Myocyte (in vitro differentiated cells): Measurements from ENCODE around the gene GPR158. TPM values are rescaled to one million over a fixed set of nuclear protein-coding genes. Genes with fewer than 3 reads are reported as not detected.

Source experiments
- DNase-seq: peaks from one replicate; pipeline ENCODE4 v3.0.0-alpha.2; 2012; ENCODE audit warnings: low read depth
- total RNA-seq: library from RNA; depleted of rRNA; stranded (reverse); fragments of >200 nt; gene quantifications from 2 replicates; pipeline ENCODE4 v1.2.3, GENCODE V29; 2014

Gene GPR158
- total RNA-seq, 1 donor from 2014 or later, result 1.8 TPM

DNA sequence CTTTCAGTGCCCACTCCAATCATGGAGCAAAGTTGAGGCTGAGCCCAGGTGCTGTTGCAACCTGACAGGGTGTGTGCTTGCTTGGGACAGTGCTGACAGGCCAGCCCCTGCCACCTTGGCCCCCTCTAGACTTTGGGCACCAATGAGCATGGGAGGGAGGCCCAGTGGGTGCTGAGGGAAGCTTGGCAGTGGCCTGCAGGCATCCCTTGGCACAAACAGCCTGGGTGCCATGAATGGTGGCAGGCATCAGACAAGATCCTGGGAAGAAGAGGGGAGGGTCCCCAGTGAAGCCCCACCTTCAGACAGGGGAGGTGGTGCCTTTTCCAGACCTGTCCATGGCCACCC is 214.0 kb downstream of the GPR158 start:
- no peak for DNase-seq

DNA sequence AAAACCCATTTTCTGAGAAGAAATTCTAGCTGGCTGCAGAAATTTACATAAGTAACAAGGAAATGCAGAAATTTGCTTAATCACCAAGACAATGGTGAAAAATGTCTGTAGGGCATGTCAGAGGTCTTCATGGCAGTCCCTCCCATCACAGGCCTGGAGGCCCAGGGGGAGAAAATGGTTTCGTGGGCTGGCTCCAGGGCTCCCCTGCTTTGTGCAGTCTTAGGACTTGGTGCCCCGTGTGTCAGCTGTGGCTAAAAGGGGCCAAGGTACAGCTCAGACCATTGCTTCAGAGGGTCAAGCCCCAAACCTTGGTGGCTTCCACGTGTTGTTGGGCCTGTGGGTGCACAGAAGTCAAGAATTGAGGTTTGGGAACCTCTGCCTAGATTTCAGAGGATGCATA is 215.9 kb downstream of the GPR158 start:
- DNase-seq, result no peak

DNA sequence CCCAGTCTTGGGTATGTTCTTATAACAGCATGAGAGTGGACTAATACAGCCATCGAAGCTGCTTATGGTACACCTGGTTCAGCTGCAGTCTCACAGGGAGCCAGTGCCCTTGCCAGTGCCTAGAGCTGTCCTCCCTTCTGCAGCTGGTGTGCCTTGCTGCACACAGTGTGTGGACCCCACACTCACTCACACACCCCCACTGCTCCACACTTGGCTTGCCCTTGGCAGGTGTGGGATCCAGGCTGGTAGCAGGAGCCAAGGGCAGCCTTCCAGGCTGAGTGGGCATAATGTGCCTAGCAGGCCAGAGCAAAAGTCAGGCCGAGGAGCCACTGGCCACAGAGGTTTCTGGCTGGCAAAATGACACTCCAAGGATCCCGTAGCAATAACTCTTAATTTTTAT is 217.3 kb downstream of the GPR158 start:
- no peak for DNase-seq

DNA sequence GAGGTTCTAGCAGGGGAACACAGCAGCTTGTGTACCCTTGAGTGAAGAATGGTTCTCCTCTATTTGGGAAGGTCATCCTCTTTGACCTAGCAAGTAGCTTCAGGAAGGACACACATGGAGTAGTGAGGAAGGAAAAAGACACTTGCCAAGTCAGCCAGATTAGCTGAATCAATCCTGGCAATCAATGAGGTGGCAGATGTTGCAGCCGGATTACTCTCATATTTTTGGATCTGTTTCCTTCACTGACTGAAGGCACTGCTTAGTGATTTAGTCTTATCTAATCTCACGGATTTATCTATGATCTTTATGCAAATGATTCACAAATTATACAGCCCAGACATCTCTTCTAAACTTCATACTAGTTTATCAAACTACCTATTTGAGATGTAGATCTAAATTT is 218.8 kb downstream of the GPR158 start:
- no peak for DNase-seq

DNA sequence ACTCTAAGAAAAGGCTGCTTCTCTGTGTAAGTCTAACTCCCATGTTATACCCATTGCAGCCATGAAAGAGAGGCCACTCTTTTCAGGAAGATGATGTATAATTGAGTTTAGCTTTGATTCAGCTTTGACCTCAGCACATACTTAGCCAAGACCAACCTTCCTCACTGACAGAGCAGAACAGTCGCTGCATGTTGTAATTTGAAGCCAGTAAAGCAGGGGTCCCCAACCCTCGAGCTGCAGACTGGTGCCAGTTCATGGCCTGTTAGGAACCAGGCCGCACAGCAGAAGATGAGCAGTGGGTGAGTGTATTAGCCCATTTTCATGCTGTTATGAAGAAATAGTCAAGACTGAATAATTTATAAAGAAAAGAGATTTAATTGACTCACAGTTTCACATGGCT is 223.9 kb downstream of the GPR158 start:
- DNase-seq, result no peak

DNA sequence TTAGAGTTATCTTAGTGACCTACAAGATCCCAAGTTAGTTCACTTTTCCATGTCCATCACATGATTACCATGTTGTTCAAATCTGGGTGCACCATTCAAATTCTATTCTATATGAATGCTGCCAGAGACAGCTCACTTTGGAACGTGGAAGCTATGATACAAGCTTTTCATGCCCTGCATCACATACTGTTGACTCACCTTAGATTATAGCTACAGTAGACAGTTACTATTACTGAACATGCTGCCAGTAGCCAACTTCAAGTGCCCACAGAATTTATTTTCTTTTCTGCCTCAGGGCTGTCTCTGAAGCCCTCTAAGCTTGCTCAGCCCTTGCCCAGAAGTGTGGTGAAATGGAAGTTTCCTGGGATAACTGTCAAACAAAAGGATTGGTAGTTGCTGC is 231.1 kb downstream of the GPR158 start:
- no peak for DNase-seq

DNA sequence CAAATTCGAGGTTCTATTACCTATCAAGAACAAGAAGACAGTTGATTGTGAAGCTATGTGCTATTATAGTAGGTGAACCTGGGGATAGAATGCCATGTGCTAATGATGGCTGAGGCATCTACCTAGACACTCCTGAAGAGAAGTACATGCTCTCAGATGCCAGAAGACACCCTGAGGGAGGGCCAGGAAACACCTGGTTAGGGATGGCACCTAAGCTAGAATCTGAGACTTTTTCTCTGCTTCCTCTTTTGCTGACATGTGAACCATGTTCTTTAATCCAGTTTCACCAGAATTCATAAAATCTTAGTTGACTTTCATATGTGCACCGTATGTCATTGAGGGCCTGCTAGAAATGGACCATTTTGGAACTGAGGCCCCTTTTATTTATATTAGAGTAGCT is 242.8 kb downstream of the GPR158 start:
- no peak for DNase-seq

DNA sequence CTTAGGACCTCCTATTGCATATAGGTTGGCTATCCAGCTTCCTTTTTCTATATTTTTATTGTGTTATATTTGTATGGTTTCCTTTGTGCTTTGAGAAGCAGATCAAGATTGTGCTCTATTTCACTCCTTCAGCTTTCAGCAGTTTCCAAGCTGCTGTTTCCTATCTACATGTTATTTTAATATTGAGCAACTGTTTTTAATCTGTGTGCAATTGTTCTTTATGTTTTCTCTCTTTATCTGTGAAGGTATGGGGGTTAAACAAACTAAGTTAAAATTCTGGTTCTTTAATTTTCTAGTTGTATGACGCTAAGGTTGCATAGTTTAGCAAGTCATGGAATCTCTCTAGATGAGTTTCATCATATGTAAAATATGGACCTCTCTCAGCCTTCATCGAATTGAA is 251.0 kb downstream of the GPR158 start:
- DNase-seq, result no peak

DNA sequence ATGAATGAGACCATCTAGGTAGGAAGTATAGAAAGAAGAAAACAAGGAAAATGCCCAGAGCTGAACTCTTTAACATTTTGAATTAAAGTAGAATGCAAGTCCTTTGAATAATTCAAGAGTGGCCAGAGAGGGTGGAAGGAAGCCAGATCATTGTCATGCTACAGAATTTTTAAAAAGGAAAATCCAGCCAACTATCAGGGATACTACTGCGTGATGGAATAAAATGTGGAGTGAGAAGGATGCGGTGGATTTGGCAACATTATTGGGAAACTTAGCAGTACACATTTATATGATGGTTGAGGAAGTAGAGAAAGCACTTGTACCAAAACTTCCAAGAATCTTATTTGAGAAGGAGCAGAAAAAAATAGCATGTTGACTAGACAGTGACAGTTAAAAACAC is 261.6 kb downstream of the GPR158 start:
- DNase-seq, result no peak

DNA sequence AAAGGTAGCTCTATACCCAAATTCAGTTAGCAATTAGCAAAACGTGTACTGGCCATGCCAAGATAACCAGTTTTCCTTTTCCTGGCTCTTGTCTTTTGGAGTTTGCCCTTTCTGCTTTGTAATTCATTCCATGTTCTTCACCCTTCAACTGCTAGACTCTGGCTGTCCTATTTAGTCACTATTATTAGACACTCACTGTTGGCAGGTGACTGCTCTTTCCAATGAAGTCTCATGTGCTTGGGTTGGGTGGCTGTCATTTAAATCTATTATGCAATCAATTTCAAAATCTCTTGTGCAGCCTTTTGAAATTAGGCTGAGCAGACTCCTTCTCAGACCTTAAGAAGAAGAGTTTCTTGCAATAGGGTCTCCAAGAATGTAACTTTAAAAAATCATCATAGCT is 266.5 kb downstream of the GPR158 start:
- no peak for DNase-seq

DNA sequence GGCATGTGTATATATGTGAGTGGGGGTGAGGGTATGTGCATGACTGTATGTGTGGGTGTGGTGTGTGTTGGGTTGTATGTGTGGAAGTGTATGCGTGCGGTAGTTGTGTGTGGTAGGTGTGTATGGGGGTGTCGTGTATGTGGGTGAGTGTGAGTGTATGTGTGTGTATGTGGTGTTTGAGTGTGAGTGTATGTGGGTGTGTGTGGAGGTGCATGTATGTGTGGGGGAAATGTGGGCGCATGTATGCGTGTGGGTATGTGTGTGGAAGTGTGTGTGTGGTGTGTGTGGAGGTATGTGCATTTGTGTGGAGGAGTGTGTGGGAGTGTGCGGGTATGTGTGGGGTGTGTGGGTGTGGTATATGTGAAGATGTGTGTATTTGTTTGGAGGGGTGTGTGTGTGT is 269.5 kb downstream of the GPR158 start:
- DNase-seq, result no peak

DNA sequence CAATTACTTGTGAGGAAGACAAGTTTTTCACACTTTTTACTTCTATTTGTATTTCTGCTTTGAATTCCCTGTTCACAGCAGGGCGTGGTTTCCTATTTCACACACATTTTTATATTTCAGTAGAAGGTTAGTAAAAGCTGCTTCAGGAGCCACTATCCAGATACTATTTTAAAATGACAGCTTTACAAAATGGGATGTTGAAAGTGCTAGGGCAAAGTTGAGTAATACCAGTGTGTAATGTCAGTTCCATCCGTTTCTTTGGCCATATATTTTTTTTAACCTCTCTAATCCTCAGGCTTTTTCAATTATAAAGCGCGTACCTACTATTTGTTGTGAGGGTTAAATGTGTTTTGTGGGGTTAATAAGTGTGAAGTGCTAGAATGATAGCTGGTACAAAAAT is 276.6 kb downstream of the GPR158 start:
- no peak for DNase-seq

DNA sequence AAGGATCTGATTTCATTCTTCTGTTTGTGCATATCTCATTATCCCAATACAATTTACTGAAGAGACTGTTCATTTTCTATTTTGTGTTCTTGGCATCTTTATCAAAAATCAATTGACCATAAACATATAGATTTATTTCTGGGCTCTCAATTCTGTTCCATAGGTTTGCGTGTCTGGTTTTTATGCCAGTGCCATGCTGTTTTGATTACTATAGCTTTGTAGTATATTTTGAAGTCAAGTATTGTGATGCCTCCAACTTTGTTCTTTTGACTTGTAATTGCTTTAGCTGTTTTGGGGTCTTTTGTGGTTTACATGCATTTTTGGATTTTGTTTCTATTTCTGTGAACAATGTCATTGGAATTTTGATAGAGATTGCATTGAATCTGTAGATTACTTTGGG is 278.8 kb downstream of the GPR158 start:
- DNase-seq, result no peak

DNA sequence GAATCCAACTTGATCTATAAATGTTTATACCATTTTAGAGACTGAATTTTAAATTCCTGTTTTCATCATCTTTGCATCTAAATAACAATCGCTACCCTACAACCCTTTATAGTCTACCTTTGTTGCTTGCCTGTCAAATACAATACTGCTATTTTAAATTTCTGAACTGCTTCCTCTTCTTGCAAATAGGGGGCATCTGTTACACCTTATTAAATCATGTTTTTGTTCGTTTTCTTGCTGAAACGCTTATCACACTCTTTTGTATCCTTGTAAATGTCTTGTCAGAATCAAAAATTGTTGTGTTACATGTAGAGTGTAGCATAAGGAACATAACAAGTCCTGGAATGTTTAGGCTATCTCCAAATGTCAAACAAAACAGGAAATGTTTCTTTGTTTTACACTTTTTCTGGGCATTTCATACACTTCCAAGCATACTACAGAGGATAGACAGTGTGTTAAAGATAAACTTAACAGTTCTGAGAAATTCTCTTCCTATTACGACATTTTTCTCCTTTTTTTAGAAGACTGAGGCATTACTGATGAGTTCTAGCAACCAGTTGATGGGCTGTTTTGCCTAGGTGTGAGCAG is 281.3 kb downstream of the GPR158 start:
- DNase-seq, result no peak

DNA sequence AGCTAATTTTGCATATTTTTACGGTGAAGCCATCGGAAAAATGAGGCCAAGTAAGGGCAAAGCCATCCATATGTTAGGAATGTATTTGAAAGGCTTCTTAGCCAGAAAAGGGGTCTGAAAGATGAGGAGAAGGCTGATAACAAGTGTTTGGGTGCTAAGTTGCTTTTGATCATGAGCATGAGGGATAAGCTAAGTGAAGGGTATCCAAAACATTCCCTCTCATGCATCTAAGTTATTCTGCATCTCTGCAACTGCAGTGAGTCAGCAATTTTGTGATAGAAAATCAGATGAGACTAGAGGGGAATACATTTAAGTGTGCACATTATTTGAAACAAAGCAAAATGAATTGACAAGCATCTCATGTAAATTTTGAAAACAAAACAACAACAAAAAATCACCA is 282.8 kb downstream of the GPR158 start:
- DNase-seq, result no peak

DNA sequence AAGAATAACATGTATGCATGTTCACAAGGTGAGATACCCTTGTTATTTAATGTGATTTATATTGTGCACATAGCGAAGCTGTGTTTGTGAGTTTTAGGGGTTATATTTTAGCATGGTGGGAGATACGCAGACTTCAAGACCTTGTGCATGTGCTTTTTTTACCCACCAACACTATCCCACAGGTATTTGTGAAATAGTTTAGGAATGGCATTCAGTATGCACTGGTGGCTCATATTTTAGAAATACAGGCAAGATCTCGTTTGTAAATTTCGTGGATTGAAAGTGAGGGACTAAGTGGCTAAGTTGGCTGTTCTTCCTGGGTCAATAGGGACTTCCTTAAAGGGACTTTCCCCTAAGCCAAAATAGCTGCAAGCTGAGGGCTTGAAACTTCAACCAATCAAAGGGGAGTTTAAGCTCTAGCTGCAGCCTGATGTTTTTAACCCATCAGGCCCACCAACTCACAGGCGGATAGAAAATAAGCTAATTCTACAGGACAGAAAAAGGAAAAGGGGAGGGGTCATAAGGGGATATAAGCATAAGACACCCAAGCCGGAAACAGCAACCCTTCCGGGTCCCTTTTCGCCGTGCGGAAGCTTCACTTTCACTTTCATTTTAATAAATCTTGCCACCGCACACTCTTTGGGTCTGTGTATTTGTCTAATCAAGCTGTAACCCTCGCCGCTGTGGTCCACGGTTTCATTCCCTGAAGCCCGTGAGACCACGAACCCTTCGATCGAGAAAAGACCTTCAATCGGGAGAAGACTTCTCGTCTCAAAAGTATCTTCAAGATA is 291.0 kb downstream of the GPR158 start:
- DNase-seq, result peak; percentile 68

DNA sequence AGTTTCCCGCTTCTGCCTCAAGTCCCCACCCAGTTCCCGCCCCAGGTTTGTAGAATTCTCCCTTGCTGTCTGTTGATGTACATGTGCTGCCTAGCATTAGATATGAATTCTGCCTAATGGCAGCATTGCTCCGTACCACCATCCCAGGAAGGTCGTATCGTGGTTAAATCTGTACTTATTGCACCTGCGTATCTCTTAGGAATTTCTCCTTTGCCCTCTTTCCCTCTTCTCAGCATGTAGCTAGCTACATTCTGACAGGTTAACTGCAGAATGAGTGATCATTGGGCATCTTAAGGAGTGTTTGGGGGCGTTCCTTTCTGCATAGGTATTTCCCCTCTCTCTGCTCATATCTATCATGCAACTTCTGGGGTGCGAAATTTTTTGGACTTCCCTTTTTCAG is 293.1 kb downstream of the GPR158 start:
- no peak for DNase-seq

DNA sequence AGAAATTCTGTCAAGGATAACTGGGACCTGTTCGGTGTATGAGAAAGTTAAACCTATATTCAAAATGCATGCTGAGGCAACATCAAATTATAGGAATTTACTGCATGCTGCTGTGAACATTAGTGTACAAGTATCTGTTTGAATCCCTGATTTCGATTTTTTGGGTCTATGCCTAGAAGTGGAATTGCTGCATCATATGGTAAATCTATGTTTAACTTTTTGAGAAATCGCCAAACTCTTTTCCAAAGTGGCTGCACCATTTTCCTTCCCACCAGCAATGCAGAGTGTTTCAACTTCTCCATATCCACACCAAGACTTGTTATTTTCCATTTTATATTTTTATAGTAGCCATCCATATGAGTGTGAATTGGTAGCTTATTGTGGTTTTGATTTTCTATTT is 306.7 kb downstream of the GPR158 start:
- no peak for DNase-seq

DNA sequence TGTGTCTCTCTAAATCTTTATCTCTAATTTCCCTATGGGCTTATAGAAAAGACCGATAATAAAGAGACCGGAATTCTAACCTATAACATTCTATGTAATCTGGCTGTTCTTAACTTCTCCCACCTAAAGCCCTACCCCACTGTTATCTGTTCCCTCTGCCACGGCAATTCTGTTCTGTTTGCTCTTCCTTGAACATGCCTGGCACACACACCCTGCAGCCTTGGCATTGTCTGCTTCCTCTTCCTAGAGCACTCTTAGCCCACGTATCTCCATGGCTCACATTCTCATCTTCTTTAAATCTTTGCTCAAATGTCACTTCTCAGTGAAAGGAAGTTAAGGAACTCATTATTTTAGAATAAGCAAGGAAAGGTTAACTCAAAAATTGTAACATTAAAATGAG is 309.2 kb downstream of the GPR158 start:
- no peak for DNase-seq

DNA sequence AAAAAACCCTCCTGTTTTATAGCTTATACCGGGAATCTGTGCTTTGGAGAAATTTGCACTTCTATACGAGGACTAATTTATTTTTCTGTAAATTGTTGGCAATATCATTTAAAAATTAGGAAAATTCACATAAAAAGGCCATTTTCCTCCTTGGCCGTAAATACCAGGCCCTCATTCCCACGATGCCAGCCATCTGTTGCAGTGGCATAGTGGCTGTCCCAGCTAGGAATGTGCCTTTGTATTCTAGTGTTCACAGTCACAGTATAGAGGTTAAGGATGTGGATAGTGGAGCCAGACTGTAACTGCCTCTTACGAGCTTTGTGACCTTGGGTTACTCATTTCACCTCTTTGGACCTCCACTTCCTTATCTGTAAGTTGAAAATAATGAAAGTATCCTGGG is 312.5 kb downstream of the GPR158 start:
- DNase-seq, result no peak

DNA sequence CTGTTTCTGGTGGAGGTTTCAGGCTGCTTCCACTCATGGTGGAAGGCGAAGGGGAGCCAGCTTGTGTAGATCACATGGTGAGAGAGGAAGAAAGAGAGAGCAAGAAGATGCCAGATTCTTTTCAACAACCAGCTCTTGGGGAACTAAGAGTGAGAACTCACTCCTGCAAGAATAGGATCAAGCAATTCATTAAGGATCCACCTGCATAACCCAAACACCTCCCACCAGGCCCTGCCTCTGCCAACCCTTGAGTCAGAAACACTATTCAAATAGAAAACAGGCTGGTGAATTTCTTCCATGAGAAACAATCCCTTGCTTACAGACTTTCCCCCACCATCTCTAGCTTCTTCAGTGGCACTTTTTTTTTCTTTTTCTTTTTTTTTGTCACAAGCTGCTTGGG is 317.2 kb downstream of the GPR158 start:
- DNase-seq, result no peak

DNA sequence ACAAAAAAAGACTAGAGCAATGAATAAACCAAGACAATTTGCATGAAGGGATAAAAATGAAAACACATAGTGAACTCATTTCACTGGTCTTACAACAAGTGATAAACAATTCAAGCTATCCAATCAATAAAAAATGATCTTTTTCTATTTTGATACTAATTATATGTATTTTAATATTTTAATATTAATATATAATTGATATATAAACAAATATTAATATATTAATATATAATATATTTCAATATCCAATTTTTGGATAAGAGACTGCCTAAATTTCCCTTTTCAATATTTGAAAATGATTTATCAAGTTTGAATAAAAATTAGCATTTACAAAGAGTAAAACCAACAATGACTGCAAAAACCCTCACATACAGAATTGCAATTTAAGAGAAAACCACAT is 317.9 kb downstream of the GPR158 start:
- DNase-seq, result no peak

DNA sequence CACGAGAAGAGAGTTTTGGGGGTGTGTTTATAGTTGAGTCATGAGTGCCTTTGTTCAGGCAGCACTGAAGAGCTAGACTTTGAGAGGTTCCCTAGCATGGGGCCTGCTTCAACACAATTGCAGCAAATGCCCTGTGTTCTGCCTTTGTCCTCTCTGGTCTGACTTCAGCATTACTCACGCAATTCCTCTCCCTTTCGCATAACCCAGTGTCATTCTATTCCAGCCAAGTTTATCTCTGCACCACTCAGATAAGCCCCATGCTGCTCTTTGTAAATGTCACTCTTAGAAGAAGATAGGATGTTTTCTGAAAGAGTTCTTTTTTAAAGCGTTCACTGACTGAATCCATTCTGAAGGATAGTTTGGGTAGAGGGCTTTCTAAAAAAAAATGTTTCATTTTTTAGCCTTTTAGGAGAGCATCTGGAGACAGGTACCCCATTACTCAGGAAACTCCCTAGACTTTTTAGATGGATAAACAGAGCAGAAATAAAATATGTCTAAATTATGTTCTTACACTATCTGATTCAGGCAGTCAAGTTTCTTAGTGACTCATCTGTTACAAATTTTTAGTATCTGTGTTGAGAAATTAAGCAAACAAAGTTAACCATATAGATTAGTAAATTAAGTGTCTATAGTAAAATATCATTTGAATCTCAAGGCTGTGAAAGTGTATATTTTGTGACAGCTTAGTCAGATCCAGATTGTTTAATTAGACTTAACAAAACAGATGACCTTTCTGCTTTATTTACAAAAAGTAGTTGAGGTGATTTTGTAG is 318.5 kb downstream of the GPR158 start:
- peak; percentile 56 for DNase-seq
